T-helper 9 cell (primary cell): ENCODE results near the gene STOM.

Source experiments
- DNase-seq: peaks from one replicate; pipeline ENCODE4 v3.0.0-alpha.2; 2020

STOM gene

DNA sequence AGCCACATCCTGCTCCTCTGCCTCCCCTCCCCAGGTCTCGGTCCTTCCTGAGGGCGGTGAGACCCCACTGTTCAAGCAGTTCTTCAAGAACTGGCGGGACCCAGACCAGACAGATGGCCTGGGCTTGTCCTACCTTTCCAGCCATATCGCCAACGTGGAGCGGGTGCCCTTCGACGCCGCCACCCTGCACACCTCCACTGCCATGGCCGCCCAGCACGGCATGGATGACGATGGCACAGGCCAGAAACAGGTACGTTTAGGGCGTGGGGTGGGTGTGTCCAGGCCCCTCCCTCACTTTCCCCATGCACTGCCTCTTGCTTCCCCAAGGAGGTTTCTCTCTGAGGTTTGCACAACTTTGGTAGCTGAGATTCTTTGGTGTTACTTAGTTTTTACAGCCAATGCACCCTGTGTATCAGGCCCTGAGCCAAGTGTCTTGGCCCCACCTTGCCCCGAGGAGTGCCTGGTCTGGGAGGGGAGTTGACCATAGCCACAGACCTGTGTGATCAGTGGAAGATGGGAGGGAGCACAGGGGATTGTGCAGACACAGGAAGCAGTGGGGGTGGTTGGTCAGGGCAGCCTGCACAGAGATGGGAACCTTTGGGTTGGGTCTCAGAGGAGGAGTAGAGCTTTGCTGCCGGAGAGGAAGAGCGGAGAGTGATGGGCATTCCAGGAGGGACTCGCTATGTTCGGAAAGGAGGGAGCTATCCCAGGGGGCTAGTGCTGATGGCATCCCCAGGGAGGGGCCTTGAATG lies 51.2 kb downstream of the STOM start:
- no peak for DNase-seq

DNA sequence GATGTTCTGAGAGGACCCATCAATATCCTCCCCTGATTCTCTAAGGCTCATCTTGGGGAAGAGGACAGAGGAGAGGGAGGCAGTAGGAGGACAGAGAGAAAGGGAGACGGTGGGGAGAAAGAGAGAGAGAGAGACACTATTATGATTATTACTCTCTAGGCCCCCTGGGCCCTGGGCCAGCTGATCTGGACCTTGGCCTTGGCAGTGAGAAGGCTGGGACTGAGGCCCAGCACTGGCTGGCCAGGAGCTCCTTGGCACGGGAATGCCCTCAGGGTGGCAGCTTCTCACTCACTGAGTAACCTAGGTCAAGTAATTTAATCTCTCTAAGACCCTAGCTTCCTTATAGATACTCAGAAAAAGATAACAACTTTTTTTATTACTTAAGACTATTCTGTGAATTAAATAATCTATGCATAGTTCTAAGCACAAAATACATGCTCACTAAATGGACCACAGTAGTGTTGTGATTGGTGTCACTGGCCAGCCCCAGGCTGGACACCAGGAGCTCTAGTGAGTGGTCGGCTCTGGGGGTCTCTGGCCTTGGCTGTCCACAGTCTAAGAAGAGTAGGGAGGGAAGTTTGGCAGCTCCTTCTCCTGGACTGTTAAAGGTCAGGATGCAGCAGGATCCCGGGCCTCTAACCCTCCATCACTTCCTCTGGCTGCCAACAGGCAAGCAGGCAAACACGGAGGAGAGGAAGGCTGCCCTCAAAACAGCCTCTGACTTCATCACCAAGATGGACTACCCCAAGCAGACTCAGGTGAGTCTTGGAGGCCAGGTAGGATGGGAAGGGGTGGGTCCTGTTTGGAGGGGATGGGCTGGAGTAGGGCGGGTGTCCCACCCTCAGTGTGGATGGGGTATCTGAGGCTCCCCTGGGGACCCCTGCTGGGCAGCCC lies 52.1 kb downstream of the STOM start:
- no peak for DNase-seq

DNA sequence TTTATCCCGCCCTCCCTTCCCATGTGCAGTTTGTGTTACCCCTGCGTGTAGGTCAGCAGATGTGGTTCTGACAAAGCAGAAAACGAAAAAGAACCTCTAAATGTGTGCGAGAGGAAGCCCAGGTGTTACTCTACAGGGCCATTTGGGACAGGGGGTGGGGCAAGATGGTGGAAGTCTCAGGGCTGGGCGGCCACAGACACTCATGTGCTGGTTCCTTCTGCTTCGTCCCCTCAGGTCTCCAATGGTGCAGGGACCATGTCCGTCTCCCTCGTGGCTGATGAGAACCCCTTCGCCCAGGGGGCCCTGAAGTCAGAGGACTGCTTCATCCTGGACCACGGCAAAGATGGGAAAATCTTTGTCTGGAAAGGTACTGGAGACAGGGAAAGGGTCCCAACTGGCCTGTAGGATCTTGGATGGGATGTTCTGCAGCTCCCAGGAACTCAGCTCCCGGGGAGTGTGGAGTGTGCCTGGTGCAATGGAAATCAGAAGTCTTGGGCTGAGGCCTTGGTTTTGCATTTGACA lies 53.1 kb downstream of the STOM start:
- DNase-seq: no peak

DNA sequence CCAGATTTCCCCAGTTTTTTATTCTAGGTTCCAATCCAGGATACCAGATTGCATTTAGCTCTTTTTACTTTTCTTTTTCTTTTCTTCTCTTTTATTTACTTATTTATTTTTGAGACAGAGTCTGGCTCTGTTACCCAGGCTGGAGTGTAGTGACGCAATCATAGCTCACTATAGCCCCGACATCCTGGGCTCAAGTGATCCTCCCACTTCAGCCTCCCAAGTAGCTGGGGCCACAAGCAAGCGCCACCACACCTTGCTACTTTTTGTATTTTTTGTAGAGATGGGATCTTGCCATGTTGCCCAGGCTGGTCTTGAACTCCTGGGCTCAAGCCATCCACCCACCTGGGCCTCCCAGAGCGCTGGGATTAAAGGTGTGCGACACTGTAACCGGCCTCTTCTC lies 53.7 kb downstream of the STOM start:
- DNase-seq: no peak

DNA sequence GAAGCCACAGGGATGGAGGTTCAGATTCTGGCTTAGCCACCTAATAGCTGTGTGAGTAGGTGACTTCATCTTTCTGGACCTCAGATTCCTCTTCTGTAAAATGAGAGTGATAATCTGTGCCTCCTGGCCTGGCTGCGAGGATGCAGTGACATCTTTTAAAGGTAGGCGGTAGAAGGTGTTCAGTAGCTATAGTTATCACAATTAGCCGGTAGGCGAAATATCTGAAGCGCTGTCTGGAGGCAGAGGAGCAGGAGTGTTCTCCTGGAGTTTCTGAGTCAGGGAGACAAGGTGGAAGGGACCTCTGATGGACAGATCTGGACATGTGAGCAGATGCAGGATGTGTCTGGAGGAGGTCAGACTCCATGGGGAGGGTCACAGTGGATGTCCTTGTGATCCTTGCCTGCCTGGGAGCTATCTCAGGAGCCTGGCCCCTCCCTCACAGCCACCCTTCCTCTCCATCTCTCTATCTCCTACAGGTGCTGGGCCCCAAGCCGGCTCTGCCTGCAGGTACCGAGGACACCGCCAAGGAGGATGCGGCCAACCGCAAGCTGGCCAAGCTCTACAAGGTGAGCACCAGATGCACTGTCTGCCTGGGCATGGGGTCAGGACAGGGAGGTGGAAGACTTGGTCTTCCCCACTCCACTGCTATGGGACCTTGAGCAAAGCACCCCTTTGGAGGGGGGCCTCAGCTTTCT lies 56.4 kb downstream of the STOM start:
- DNase-seq: no peak

DNA sequence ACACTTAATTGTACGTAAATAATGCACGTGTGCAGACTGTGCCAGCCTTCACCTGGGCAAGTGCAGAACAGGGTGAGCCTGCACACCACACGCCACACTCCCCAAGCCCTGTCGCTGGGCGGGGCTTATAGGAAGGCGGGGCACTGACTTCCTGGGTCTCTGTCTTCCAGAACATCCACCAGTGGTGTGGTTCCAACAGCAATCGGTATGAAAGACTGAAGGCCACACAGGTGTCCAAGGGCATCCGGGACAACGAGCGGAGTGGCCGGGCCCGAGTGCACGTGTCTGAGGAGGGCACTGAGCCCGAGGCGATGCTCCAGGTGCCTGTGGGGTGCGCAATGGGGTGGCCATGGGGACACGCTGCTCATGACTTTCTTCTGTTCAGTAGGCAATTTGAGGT lies 57.9 kb downstream of the STOM start:
- no peak for DNase-seq

DNA sequence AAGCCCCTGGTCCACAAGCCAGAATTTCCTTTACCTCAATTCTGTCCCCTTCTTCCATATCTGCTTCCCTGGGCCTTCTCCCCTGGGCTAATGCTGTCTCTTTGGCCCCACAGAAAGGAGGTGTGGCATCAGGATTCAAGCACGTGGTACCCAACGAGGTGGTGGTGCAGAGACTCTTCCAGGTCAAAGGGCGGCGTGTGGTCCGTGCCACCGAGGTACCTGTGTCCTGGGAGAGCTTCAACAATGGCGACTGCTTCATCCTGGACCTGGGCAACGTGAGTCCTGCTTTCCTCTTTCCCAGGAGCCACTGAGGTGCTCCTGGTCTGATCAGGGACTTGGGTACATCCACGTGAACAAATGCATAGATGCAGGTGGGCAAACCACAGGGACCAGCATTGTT lies 59.5 kb downstream of the STOM start:
- no peak for DNase-seq

DNA sequence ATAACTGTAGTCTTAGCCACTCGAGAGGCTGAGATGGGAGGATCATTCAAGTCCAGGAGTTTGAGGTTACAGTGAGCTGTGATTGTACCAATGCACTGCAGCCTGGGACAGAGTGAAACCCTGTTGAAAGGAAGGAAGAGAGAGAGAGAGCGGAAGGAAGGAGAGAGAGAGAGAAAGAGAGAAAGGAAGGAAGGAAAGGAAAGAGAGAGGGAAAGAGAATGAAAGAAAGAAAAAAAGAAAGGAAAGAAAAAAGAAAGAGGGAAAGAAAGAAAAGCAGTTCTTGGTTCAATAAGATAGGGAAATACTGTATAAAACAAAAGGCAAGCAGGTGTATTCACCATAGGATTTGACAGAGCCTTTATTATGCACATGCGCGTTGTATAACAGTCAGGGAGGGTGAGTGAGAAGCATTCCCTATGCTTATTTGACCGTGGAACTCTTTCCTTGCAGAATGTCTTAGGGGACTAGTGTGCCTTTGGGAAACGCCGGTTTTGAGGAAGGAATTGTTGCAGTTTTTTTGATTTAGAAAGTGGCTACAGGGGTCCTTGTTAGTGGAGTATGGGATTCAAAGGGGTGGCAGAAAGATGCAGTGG lies 60.1 kb downstream of the STOM start:
- no peak for DNase-seq

DNA sequence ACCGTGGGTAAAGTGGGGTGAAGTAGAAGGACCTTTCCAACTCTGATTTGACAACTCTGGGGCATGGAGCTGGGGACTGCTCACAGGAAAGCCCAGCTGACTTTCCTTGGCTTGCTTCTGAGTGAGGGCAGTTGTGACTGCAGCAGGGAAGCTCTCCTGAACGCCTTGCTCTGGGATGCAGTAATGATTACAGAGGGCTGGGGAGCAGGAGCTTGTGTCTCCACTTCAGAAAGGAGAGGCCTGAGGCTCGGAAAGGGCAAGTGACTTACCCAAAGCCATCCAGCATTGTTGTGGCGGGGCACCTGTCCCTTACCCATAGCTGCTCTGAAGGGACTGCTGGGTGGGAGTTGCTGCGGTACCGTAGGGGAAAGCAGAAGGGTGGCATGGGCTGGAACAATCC lies 60.9 kb downstream of the STOM start:
- DNase-seq: no peak

DNA sequence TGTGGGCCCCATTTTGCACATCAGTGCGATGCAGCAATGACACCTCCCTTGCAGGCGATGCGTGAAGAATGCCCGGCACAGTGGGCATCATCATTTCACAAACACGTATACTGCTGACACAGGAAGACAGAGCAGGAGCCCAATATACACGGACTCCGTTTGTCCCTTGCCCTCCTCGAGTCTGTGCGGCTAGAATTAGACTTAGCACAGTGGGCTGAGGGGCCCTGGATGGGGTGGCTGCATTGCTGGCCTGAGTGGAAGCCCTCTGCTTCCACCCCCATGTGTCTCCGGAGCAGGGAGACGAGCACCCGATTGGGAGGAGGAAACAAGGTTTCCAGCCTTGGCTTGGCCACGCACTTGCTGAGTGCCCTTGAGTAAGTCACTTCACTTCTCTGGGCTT lies 61.3 kb downstream of the STOM start:
- DNase-seq: no peak

DNA sequence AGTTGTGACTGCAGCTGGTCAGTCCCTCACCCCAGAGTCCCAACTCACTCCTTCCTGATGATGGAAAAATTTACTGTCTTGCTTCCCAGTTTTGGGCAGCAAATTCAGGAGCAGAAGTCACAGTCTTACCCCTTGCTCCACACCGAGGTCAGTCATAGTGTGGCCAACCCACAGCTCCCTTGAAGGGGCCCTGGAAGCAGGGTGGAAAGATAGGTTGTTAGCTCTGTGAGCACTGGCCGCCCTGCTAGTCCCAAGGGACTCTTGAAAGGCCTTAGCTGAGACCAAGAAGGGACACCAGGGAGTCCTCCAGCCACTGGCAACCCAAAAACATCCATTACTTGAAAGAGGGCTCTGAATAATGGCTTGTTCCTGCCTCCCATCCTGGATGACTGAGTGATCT lies 62.1 kb downstream of the STOM start:
- DNase-seq: no peak

DNA sequence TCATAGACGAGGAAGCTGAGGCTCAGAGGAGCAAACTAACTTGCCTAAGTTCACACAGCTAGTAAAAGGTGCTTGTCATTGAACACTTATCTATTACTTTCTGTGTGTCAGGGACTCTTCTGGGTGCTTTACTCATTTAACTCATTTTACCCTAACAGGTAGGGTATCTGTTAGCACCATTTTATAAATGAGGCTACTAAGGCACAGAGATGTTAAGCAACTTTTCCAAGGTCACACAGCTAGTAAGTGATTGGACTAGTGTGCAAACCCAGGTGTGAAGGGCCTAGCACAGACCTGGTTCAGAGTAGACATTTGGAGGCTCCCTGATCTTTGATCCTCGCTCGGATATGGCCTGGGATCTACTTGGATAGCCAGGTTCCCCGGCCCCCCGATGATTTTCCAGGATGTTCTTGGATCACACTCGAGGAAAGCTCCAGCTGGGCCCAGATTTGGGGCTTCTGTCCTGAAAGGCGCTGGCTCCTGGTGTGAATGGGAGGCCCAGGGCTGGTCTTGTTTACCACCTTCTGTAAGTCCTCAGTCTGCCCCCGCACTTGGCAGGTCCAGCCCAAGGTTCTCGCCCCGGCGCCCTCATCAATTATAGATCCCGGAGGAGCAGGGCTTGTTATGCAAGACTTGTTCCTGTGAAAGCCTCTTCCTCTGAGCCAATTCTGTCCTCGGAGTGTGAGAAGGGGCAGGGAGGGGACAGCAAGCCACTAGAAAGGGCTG lies 64.6 kb downstream of the STOM start:
- no peak for DNase-seq

DNA sequence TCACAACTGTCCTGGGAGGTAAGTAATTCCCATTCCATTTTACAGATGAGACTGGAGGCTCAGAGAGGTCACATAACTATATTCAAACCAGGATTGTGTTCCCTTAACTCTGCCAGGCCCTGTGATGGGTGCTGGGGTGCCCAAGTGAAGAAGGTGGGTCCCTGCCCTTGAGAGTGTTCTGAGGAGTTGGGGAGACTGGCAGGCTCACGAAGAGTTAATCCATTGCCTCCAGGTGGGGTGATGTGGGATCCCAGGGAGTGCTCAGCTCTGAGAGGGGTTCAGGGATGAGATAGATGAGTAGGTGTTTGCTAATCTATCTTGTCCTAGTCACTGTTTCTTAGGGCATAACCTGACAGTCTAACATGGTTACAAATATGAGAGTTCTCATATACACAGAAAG lies 65.3 kb downstream of the STOM start:
- DNase-seq: no peak

DNA sequence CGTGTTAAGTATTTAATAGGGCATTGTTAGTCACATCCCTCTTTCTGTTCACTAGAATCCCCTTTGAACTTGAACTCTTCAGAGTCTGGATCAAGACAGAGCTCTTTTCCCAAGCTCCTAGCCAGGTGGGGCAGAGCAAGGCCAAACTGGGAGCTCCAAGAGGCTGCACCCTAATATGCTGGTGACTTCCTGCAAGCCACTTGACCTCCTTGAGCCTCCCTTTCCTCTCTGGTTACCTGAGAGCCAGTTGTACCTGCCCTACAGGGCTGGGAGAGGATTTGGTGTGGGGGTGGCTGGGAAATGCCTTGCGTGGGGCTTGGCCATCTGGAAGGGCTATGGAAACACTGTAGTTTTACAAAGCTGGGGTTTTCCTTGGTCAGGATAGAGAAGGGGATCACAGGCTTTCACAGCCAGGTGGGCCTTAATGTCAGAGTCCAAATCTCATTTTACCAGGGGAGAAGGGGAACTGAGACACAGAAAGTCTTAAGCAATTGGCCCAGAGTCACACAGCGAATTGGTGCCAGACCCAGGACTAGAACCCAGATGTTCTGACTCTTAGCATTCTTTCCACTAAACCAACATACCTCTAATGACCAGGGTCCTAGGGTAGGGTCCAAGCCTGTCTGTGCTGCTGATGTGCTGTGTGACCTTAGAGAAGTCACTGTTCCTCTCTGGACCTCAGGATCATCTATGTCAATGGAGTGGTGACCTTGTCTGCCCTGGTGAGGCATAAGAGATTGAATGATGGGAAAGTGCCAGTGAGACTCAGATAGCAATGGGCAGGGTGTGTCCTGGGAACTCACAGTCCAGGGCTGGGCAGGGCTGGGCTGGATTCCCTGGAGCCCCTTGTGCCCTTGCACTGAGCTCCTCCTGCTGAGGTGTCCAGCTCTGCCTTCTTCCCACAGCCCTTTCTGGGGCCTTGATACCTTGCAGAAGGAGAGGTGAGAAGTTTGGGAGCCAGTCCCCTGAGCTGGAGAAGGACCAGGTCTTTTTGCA lies 66.3 kb downstream of the STOM start:
- DNase-seq: no peak

DNA sequence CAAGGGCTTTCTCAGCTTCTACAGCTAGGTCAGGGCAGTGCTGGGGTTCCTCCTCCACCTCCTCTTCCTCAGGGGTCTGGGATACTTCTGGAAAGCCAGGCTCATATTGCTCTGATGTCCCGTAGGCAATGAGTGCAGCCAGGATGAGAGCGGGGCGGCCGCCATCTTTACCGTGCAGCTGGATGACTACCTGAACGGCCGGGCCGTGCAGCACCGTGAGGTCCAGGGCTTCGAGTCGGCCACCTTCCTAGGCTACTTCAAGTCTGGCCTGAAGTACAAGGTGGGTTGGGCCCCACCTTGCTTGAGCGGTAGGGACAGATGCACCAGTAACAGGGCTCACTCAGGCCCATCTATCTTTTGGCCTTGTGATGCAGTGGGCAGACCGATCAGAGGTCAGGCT lies 67.3 kb downstream of the STOM start:
- DNase-seq: no peak

DNA sequence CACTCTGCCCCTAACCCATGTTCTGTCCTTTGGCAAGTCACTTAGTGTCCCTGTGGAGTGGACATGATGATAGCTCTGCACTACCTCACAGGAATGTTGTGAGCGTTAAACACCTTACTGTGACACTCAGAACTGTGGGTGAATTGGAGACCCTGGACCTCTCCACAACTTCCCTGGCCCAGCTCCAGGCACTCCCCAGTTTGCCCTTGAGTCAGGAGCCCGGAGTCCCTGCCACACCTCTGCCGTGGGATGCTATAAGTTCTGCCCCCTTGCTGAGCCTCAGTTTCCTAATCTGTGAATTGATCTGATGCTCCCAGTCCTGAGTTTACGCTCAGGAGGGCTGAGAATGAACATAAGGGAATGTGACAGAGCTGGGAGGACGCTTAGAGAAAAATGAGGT lies 67.7 kb downstream of the STOM start:
- DNase-seq: no peak

DNA sequence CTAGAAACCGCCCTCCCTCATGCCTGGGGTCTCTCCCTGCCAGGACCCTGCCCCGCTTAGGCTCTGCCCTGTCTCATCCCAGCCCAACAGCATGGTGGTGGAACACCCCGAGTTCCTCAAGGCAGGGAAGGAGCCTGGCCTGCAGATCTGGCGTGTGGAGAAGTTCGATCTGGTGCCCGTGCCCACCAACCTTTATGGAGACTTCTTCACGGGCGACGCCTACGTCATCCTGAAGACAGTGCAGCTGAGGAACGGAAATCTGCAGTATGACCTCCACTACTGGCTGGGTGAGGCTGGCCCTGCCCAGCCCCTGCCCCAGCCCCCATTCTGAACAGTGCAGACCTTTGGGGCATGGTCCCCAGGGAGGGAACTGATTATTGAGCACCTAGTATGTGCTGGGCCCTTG lies 68.2 kb downstream of the STOM start:
- DNase-seq: no peak

DNA sequence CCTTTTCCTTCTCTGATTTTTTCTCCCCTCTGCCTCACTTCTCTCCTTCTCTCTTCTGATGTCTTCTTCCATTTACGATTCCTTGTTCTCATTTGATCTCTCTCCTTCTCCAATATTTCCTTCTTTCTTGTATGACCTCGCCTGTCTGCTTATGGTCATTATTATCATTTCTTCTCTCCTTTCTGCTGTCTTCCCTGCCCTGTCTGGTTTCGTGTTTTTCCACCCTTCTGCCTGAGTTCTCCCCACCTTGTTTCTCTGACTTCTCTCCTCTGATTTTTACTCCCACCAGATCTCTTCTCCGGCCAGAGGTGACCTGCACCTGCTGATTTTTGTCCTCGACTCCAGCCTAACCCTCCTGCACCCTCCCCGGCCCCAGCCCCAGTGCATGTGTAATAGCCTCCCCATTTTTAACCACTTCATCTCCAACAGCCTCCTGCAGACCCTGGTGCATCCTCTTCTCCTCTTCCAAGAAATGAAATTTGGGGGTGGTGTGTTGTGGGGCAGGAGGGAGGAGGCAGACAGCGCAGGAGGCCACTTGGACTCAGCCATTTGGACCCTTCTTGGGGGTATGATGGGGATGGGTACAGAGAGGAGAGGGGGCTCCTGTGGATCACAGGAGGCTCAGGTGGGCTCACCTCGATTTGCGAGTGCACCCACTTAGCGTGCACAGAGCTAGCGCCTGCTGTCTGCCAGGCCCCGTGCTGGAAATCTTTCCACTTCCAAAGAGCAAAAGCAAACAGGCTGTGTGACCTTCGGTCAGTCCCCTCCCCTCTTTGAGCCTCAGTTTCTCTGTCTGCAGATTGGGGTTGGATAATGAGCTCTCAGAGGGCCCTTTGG lies 69.5 kb downstream of the STOM start:
- DNase-seq: no peak

DNA sequence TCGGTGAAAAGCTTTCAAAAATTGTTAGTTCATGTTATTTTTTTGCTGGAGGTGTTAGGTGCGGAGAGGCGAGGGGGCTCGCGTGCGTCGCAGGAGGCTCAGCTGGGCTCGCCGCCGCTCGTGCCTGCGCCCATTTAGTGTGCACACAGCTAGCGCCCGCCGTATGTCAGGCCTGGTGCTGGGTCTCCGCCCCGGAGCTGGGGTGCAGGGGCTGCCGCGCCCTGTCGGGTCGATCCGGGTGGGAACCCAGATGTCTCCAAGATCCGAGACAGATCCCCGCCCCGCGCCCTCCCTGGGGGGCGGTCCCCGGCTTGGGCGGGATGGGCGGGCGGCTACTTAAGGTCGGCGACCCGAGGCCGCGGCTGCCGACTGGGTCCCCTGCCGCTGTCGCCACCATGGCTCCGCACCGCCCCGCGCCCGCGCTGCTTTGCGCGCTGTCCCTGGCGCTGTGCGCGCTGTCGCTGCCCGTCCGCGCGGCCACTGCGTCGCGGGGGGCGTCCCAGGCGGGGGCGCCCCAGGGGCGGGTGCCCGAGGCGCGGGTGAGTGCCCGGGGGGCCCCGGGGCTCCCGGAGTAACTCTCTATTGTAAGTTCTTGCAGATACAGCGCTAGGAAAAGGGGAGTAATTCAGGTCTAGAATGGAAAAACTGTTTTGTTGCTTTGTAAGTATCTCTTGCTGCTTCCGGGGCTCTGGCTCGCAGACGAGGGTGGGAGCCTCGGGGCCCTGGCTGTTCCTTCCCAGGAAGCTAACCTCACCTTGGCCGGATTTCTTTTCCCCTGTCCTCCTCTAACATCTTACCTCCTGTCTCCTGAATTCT lies 70.4 kb downstream of the STOM start:
- DNase-seq: no peak
